GM06990 (cell line): ENCODE data around the gene QRSL1.
A peak's percentile ranks its signal among the peaks of the same experiment; 100 is the strongest.
"Not testable (repeated sequence)": the region's sequence is repeated elsewhere in the genome, so short reads cannot be mapped to it uniquely, and the experiment has no call there.

Experiments
- DNase-seq: peaks from one replicate; pipeline ENCODE4 v3.0.0-alpha.2; 2011; ENCODE audit not compliant: insufficient read length; ENCODE audit errors: extremely low read depth
- H3K27me3 ChIP-seq: replicated peaks from 2 replicates; pipeline ENCODE4 v1.6.0; 2011; ENCODE audit warnings: low read length; ENCODE audit not compliant: control insufficient read depth, insufficient read depth
- H3K36me3 ChIP-seq: 2 replicates; pipeline ENCODE4 v1.5.1; 2011; ENCODE audit warnings: low read length; ENCODE audit not compliant: control insufficient read depth, insufficient read depth
- H3K4me3 ChIP-seq: replicated peaks from 2 replicates; pipeline ENCODE4 v1.5.1; 2011; ENCODE audit warnings: low read depth, mild to moderate bottlenecking, control low read depth, low read length
- CTCF ChIP-seq: IDR thresholded peaks from 2 replicates; pipeline ENCODE4 v1.5.1; 2011; ENCODE audit warnings: low read length, control low read depth, mild to moderate bottlenecking, inconsistent platforms; ENCODE audit not compliant: insufficient read depth, poor library complexity, severe bottlenecking

QRSL1 gene

GRCh38 chr6:106629103-106629858, at the start of gene QRSL1, which contains the start of gene RTN4IP1:
TSS of gene QRSL1 (plus strand) at chr6:106629578. CDS start at chr6:106629682, 104 bp downstream.
TSS of gene RTN4IP1 (minus strand) at chr6:106629498. CDS start at chr6:106629021, 477 bp downstream.
- H3K27me3 ChIP-seq = no peaks in the 10 kb centered on the region
- TF ChIP-seq CTCF = no peak
- no peaks in the 10 kb centered on the region for H3K36me3 ChIP-seq
- peak within 1 kb of the TSS; percentile 93 for H3K4me3 ChIP-seq
- peak; percentile 88 for DNase-seq

GRCh38 chr6:106581468-106581867, 47.9 kb upstream of the QRSL1 start:
- no peak for TF ChIP-seq CTCF
- no peaks in the 10 kb centered on the region for H3K27me3 ChIP-seq
- H3K4me3 ChIP-seq = no peak overlapping the region
- no peaks in the 10 kb centered on the region; the same call in none of the 2 replicates for H3K36me3 ChIP-seq
- no peak for DNase-seq

- H3K36me3 ChIP-seq = peaks cover 2% of the 10 kb centered on the region
- no peak for TF ChIP-seq CTCF
- no peak overlapping the region for H3K4me3 ChIP-seq
- H3K27me3 ChIP-seq = no peaks in the 10 kb centered on the region
- no peak for DNase-seq
These were observed 42.5 kb upstream of the QRSL1 start for GRCh38 chr6:106586815-106587415.

- not testable (repeated sequence) for DNase-seq, H3K36me3 ChIP-seq
These were observed 40.4 kb upstream of the QRSL1 start for GRCh38 chr6:106588937-106589336.

GRCh38 chr6:106591111-106591825, 38.1 kb upstream of the QRSL1 start:
- Histone ChIP-seq H3K36me3 (peaks cover 2% of the 10 kb centered on the region; the same call in 1 of the 2 replicates), H3K4me3 (no peak overlapping the region), H3K27me3 (no peaks in the 10 kb centered on the region)
- TF ChIP-seq CTCF = no peak
- no peak for DNase-seq

More at GRCh38 chr6:106588937-106589336, 40.4 kb upstream of the QRSL1 start:
- not testable (repeated sequence) for H3K4me3 ChIP-seq, H3K27me3 ChIP-seq

GRCh38 chr6:106599440-106599839, 29.9 kb upstream of the QRSL1 start:
- H3K27me3 ChIP-seq = no peaks in the 10 kb centered on the region
- no peaks in the 10 kb centered on the region for H3K36me3 ChIP-seq
- no peak for TF ChIP-seq CTCF
- no peak overlapping the region for H3K4me3 ChIP-seq
- no peak for DNase-seq
